Stimulated activated CD4-positive, alpha-beta T cell treated with anti-CD3 and anti-CD28 coated beads, Interleukin-1b, Interleukin-23, amount 100 ng/mL, for 48 hours (primary cell): ENCODE results near the gene CLCN6.

Experiments used
- DNase-seq: peaks from one replicate; pipeline ENCODE4 v3.0.0-alpha.2; 2020

CLCN6 gene

DNA sequence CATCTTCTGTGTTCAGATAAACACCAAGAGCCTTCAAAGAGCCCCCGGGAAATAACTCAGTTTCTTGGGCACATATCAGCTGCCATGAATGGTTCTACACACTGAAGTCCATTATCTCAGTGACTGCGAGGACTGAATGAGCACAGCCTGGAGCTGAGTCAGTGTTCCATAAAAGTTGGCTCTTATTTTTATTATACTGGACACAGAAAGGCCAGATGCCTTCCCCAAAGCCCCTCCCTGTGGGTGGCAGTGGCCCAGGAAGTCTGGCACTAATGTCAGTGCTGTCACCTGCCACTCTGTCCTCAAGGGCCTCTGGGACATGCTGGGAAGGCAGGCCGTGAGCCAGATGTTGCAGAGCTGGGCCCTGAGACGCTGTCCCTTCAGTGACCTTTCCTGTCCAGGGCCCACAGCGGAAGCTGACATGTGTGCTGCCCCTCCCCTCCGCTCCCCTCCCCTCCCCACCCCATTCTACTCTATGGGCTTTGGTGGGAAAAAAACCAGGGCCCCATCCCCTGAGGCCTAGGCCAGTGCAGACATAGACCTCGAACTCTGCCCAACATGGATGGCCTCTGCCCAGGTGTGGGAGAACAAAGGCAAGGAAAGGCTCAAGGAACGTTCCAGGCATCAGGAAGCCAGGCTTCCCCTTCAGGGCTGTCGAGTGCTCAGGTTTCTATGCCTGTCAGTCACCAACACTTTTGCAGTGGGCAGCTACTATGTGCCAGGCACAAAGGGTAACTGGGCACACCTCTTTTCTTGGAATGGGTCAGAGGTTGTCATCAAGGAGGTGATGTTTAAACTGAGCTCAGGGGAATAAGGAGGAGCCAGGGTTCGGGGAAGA lies 75.1 kb downstream of the CLCN6 start:
- no peak for DNase-seq

GRCh38 chr1:11881749-11882441 lies 75.9 kb downstream of the CLCN6 start:
- DNase-seq: no peak

DNA sequence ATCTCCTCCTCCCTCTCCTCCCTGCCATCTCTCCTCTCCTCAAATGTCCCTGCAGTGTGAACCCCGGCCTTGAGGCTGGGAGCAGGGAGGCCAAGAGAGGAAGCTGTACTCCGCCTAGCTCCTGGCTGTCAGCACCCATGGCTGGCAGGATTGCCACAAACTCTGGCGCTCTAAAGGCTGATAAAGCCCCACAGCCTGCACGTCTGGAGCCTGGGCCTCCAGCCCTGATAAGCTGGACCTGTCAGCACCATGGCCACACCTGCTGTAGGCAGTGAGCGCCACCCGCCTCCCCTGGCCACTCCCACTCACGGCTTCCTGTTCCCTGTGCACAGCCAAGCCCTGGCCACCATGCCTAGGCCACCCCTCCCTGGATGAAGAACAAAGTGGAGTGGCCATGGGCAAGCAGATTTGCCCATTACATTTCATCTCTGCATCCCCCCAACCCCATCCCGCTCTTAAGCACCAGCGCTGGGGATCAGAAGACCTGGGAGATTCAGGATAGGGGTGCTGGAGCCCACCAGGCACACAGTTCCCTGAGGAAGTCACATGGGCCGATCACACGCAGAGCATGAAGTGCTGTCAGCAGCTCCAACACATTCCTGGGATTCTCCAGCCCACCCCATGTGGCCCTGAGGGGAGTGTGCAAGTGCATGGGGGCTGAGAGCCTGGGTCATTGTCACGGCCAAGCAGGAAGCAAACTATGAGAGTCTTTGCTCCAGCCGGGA lies 77.0 kb downstream of the CLCN6 start:
- no peak for DNase-seq

GRCh38 chr1:11885916-11886315 lies 79.9 kb downstream of the CLCN6 start:
- no peak for DNase-seq

DNA sequence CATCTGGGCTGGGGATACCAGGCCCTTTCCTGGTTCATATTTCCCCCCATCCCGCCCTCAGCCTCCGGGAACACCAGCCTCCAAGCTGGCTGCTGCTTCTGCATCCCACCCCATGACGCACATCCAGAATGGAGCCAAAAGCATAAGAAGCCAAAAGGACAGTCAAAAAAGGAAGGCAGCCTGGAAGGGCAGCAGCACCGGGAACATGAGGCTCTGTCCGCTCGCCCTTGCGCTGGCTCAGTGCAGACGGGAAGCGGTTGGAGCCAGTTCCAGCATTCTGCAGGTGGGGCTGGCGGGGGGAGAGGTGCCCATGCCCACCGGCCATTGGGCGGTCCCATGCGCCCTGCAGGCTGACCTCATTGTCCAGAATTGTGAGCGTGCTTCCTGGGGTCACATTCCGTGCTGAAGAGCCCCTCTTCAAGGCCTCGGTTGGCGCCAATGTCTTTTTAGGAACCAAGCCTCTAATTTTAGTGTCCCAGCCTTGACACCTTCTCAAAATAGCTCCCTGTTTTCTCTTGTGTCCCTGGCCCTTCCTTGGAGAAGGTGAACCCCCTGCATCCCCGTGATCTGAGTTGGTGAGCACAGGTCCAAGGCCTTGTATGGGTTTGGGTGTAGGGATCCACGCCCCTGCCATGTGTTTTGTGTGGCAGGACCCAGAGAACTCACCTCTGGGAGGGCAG lies 81.1 kb downstream of the CLCN6 start:
- no peak for DNase-seq

- no peak for DNase-seq
Measured at GRCh38 chr1:11887666-11888007, 81.6 kb downstream of the CLCN6 start.

GRCh38 chr1:11888206-11888876 lies 82.3 kb downstream of the CLCN6 start:
- DNase-seq: no peak

DNA sequence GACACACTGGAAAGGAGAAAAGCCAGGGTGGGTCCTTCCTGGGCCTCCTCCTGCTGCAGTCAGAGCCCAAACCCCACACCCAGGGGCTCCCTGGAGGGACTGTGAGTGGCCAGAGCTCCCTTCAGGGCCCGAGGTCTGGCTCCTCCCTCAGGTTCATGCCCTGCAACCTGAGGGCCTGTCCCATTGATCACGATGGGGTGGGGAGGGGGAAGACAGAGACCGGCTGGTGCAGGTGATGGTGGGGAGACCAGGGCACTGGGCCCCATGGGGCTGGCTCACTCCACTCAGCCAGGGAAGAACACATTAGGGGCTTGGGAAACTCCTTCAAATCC lies 82.9 kb downstream of the CLCN6 start:
- DNase-seq: no peak

GRCh38 chr1:11891433-11892186 lies 85.6 kb downstream of the CLCN6 start:
- DNase-seq: no peak
